Right lobe of liver (tissue), 6 donors: ENCODE results near the gene NFIA. TPM values are rescaled to one million over a fixed set of nuclear protein-coding genes. Genes with fewer than 3 reads are reported as not detected.

ENCODE experiments used
- ATAC-seq, 4 donors: fragments of 200-7000 bp; cut with Tn5 transposase; one replicate each; pipeline ENCODE4 v1.9.1; 2020; ENCODE audit warnings: mild to moderate bottlenecking in 4 of 4, moderate library complexity in 4 of 4
- DNase-seq, 3 donors: peaks; one replicate each; pipeline ENCODE4 v3.0.0-alpha.2; 2020
- H3K27ac ChIP-seq, 3 donors: fragments of 200-600 bp; one replicate each; pipeline ENCODE4 v1.8.0; 2022
- H3K27me3 ChIP-seq, 2 donors: fragments of 200-600 bp; one replicate each; pipeline ENCODE4 v1.8.0; 2022
- H3K36me3 ChIP-seq, 4 donors: fragments of 200-600 bp; sonication (generic) in 1 of 4; one replicate each; pipeline versions ENCODE4 v1.5.1 to v1.8.0; 2017 to 2022; ENCODE audit warnings: control low read depth in 1 of 4
- H3K4me1 ChIP-seq, 4 donors: fragments of 200-600 bp; sonication (generic) in 1 of 4; one replicate each; pipeline versions ENCODE4 v1.5.1 to v1.8.0; 2017 to 2022; ENCODE audit warnings: control low read depth in 1 of 4
- H3K4me3 ChIP-seq, 3 donors: fragments of 200-600 bp; one replicate each; pipeline ENCODE4 v1.8.0; 2022
- H3K9me3 ChIP-seq, 4 donors: fragments of 200-600 bp; sonication (generic) in 1 of 4; one replicate each; pipeline versions ENCODE4 v1.5.1 to v1.8.0; 2017 to 2022; ENCODE audit warnings: control low read depth in 1 of 4
- CTCF ChIP-seq, 4 donors: fragments of 200-600 bp in 3 of 4; fragments of 450-650 bp in 1 of 4; IDR thresholded peaks; one replicate each; pipeline versions ENCODE4 v1.5.1 to v1.8.0; 2016 to 2022; ENCODE audit warnings: antibody characterized with exemption in 4 of 4, mild to moderate bottlenecking in 2 of 4
- POLR2A ChIP-seq: fragments of 450-650 bp; IDR thresholded peaks from one replicate; pipeline ENCODE4 v1.6.1; 2017; ENCODE audit warnings: antibody characterized with exemption, mild to moderate bottlenecking
- WGBS: methylation state at CpG from one replicate; pipeline ENCODE4 v1.1.6; 2018; ENCODE audit warnings: low coverage, low lambda C conversion rate; ENCODE audit not compliant: insufficient coverage; ENCODE audit errors: missing lambda C conversion rate; 5-methylcytosine and 5-hydroxymethylcytosine counted together
- intact Hi-C, 2 donors: fragments of 100-400 bp; cut with DNase I; formaldehyde crosslinking; loops; one replicate each; pipeline versions ENCODE4 v1.11.2 to v1.14.1; 2022
- total RNA-seq, 6 experiments: library from RNA; depleted of rRNA in 2 of 6; stranded (reverse); fragments of >200 nt in 2 of 6; fragmentation: NEBNext Ultra II Directional in 3 of 6; extraction: Animal tissue kit (Norgen Biotek cat#: 25700) in 3 of 6; gene quantifications; one replicate each; pipeline versions ENCODE4 v1.1.0 to v1.2.4, GENCODE V29; 2016 to 2023
- donor health status: DM: no; HTN: yes; CAD: no.
- donor health status: DM: no; HTN: no; CAD: no.
- donor health status: DM: no; HTN: no; CAD: no.
- donor health status: DM: no; HTN: yes; CAD: no.
- donor health status: DM: no; HTN: yes; CAD: no.

NFIA gene
- total RNA-seq, 6 experiments from 2014 or later: 36.7 to 97.2 (median 57.9) TPM

DNA sequence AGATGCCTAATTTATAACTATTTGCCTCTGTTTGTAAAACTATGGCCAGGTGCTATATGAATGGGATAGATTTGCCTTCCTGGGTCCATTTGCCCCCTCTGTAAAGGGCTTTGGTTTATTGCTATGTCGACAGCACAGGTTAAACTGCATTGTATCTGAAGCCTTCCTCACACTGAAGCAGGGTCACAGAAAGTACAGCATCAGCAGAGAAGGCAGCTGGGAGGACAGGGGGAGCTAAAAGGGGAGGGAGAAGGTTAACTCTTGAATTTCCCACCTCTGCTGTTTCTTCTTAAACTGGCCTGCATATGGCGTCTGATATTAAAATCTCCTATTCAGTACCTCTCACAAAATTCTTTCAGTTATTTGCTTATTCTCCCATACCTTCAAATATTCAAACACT lies 345.1 kb downstream of the NFIA start:
- intact Hi-C loops: loop anchor here in 1 of 2 donors (5.0 kb wide), 1 partner anchor 70 kb away; no protein-coding TSS in a partner anchor
- no peaks in the 10 kb centered on the region for H3K4me1 ChIP-seq
- H3K9me3 ChIP-seq: no peaks in the 10 kb centered on the region
- no peak overlapping the region for H3K27ac ChIP-seq
- H3K27me3 ChIP-seq: no peaks in the 10 kb centered on the region
- TF ChIP-seq CTCF (IDR thresholded peaks at IDR 0.05) (no peak), POLR2A (no peak)
- WGBS: 63% methylated on average over 2 of the region's 2 CpGs
- H3K36me3 ChIP-seq: peaks cover 0 to 10% (median 0%) of the 10 kb centered on the region in 4 donors
- no peak overlapping the region for H3K4me3 ChIP-seq
- ATAC-seq: no peak
- no peak for DNase-seq

DNA sequence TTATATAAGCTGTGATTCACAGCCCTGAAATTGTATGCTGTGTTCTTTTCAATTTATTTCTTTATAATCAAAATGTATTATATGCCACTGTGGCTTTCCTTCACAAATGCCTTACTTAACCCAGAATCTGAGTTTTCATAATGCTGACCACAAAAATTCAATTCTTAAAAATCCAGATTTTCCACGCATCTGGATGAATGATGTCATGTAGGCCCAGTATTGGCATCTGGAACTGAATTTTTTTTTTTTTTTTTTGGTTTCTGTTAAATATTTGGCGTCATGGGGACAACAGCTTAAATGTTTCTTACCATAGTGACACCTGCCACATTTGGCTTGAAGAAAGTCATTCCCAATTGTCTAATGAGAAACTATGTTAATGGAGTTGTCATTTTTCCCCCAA lies 345.8 kb downstream of the NFIA start:
- ATAC-seq (no peak), DNase-seq (no peak)
- no peak overlapping the region for H3K4me3 ChIP-seq
- no peak overlapping the region for H3K27ac ChIP-seq
- WGBS: 81% methylated on average over 2 of the region's 2 CpGs
- no peak for TF ChIP-seq POLR2A
- no peak for TF ChIP-seq CTCF (IDR thresholded peaks at IDR 0.05)
- H3K36me3 ChIP-seq: peaks cover 0 to 10% (median 0%) of the 10 kb centered on the region in 4 donors
- intact Hi-C loops: loop anchor here in 1 of 2 donors (5.0 kb wide), 1 partner anchor 71 kb away; no protein-coding TSS in a partner anchor
- no peaks in the 10 kb centered on the region for H3K9me3 ChIP-seq
- no peaks in the 10 kb centered on the region for H3K4me1 ChIP-seq
- no peaks in the 10 kb centered on the region for H3K27me3 ChIP-seq

GRCh38 chr1:61432616-61433388 lies 350.4 kb downstream of the NFIA start:
- Histone ChIP-seq H3K9me3 (no peaks in the 10 kb centered on the region), H3K27me3 (no peaks in the 10 kb centered on the region), H3K36me3 (peaks cover 0 to 5% (median 0%) of the 10 kb centered on the region in 4 donors), H3K4me1 (no peaks in the 10 kb centered on the region), H3K27ac (no peak overlapping the region), H3K4me3 (no peak overlapping the region)
- DNase-seq: no peak
- no peak for TF ChIP-seq POLR2A
- no peak for TF ChIP-seq CTCF (IDR thresholded peaks at IDR 0.05)
- intact Hi-C loops: no loop called here
- 71% methylated on average over 7 of the region's 7 CpGs for WGBS
- ATAC-seq: no peak

- 71% methylated on average over 1 of the region's 2 CpGs for WGBS
- ATAC-seq: no peak
- Histone ChIP-seq H3K36me3 (peaks cover 0 to 5% (median 0%) of the 10 kb centered on the region in 4 donors), H3K4me3 (no peak overlapping the region), H3K27me3 (no peaks in the 10 kb centered on the region), H3K27ac (no peak overlapping the region), H3K9me3 (no peaks in the 10 kb centered on the region), H3K4me1 (no peaks in the 10 kb centered on the region)
- intact Hi-C loops: no loop called here
- TF ChIP-seq CTCF (IDR thresholded peaks at IDR 0.05) (no peak), POLR2A (no peak)
- DNase-seq: no peak
Measured at GRCh38 chr1:61433646-61434045, 351.3 kb downstream of the NFIA start.
